GM19455 (cell line): ENCODE results near the gene ACTR5.
"Not testable (repeated sequence)": the region's sequence is repeated elsewhere in the genome, so short reads cannot be mapped to it uniquely, and the experiment has no call there.

Source experiments
- ATAC-seq: cut with Tn5 transposase; IDR thresholded peaks from one replicate; pipeline ENCODE4 v1.9.1; 2021; ENCODE audit not compliant: unreplicated experiment

ACTR5 gene

GRCh38 chr20:38764567-38765318, 16.5 kb downstream of the ACTR5 start:
- no peak for ATAC-seq

GRCh38 chr20:38766071-38766470, 17.8 kb downstream of the ACTR5 start:
- no peak for ATAC-seq

GRCh38 chr20:38769376-38770295, 21.4 kb downstream of the ACTR5 start:
- no peak for ATAC-seq

- ATAC-seq: no peak
Measured at GRCh38 chr20:38770546-38770945, 22.3 kb downstream of the ACTR5 start.

GRCh38 chr20:38770970-38771369, 22.7 kb downstream of the ACTR5 start:
- no peak for ATAC-seq

GRCh38 chr20:38771621-38772020, 23.4 kb downstream of the ACTR5 start:
- ATAC-seq: no peak

GRCh38 chr20:38774167-38774566, 25.9 kb downstream of the ACTR5 start:
- no peak for ATAC-seq

GRCh38 chr20:38776363-38776762, 28.1 kb downstream of the ACTR5 start:
- no peak for ATAC-seq

- ATAC-seq: no peak
Measured at GRCh38 chr20:38779247-38780097, 31.2 kb downstream of the ACTR5 start.

GRCh38 chr20:38782275-38782674, 34.0 kb downstream of the ACTR5 start:
- ATAC-seq: no peak

GRCh38 chr20:38787870-38788269, 39.6 kb downstream of the ACTR5 start:
- no peak for ATAC-seq

- no peak for ATAC-seq
Measured at GRCh38 chr20:38789503-38790199, 41.4 kb downstream of the ACTR5 start.

- no peak for ATAC-seq
Measured at GRCh38 chr20:38790200-38791053, 42.2 kb downstream of the ACTR5 start.

GRCh38 chr20:38791291-38791690, 43.0 kb downstream of the ACTR5 start:
- ATAC-seq: no peak

GRCh38 chr20:38791940-38792339, 43.7 kb downstream of the ACTR5 start:
- no peak for ATAC-seq

GRCh38 chr20:38794057-38794456, 45.8 kb downstream of the ACTR5 start:
- ATAC-seq: not testable (repeated sequence)

- ATAC-seq: no peak
Measured at GRCh38 chr20:38798266-38798665, 50.0 kb downstream of the ACTR5 start.

GRCh38 chr20:38799203-38799602, 50.9 kb downstream of the ACTR5 start:
- ATAC-seq: no peak

- ATAC-seq: no peak
Measured at GRCh38 chr20:38800882-38801281, 52.6 kb downstream of the ACTR5 start.

GRCh38 chr20:38804221-38804620, 56.0 kb downstream of the ACTR5 start:
- ATAC-seq: no peak
